T-cell (primary cell): ENCODE results near the gene LHPP. TPM values are rescaled to one million over a fixed set of nuclear protein-coding genes. Genes with fewer than 3 reads are reported as not detected.

Source experiments
- ATAC-seq, 4 experiments: fragments of 200-7000 bp in 3 of 4; fragments of 150-1000 bp in 1 of 4; cut with Tn5 transposase; replicated peaks in 1 of 4; 1 replicate in 3 of 4; 2 replicates in 1 of 4; pipeline ENCODE4 v1.10.0; 2021; ENCODE audit warnings: moderate library complexity in 3 of 4, mild to moderate bottlenecking in 2 of 4, moderate number of reproducible peaks in 1 of 4
- CTCF ChIA-PET, 2 donors: fragments of 300-600 bp; sonication (Branson Sonifier 250); formaldehyde crosslinking; loops; one replicate each; lab custom pipeline; 2022; ENCODE audit warnings: antibody characterized with exemption in 2 of 2; lab: Charles Lee
- POLR2A ChIA-PET, 2 donors: fragments of 300-600 bp; sonication (Branson Sonifier 250); formaldehyde crosslinking; loops; one replicate each; lab custom pipeline; 2022; ENCODE audit warnings: antibody characterized with exemption in 2 of 2; lab: Charles Lee
- DNase-seq, 35 experiments: peaks; one replicate each; pipeline versions ENCODE4 v3.0.0 to v3.0.0-alpha.2; 2013 to 2023
- H3K27ac ChIP-seq: one replicate; pipeline ENCODE4 v1.5.1; 2013; ENCODE audit warnings: low read length
- H3K27me3 ChIP-seq, 2 experiments: replicated peaks in 1 of 2; 1 replicate in 1 of 2; 2 replicates in 1 of 2; pipeline versions ENCODE4 v1.6.1 to v1.7.0; 2013; ENCODE audit warnings: low read length in 1 of 2, mixed read lengths in 1 of 2; ENCODE audit not compliant: control insufficient read depth in 2 of 2, insufficient read depth in 2 of 2; ENCODE audit errors: extremely low read depth in 1 of 2
- H3K36me3 ChIP-seq, 2 donors: 1 replicate in 1 of 2; 2 replicates in 1 of 2; pipeline versions ENCODE4 v1.6.1 to v1.7.0; 2013; ENCODE audit warnings: low read length in 1 of 2; ENCODE audit not compliant: control insufficient read depth in 2 of 2, insufficient read depth in 1 of 2; ENCODE audit errors: extremely low read depth in 1 of 2
- H3K4me1 ChIP-seq, 2 experiments: 1 replicate in 1 of 2; 2 replicates in 1 of 2; pipeline versions ENCODE4 v1.6.1 to v1.7.0; 2013; ENCODE audit warnings: low read length in 2 of 2, mixed read lengths in 1 of 2; ENCODE audit not compliant: insufficient read depth in 2 of 2, control insufficient read depth in 1 of 2; ENCODE audit errors: extremely low read depth in 1 of 2
- H3K4me3 ChIP-seq, 2 donors: 1 replicate in 1 of 2; 2 replicates in 1 of 2; pipeline versions ENCODE4 v1.5.1 to v1.7.0; 2013; ENCODE audit warnings: mild to moderate bottlenecking in 2 of 2, low read length in 1 of 2, moderate library complexity in 1 of 2; ENCODE audit not compliant: control insufficient read depth in 1 of 2; ENCODE audit errors: extremely low read depth in 1 of 2
- H3K9me3 ChIP-seq: 2 replicates; pipeline ENCODE4 v1.7.0; 2013
- H3K27ac Mint-ChIP-seq, 2 donors: one replicate each; pipeline ENCODE4 v1.8.0; 2020 to 2021; ENCODE audit warnings: mild to moderate bottlenecking in 2 of 2, mixed read lengths in 2 of 2
- H3K27me3 Mint-ChIP-seq, 2 donors: one replicate each; pipeline ENCODE4 v1.8.0; 2021 to 2022; ENCODE audit warnings: mixed read lengths in 2 of 2
- H3K36me3 Mint-ChIP-seq: one replicate; pipeline ENCODE4 v1.8.0; 2021; ENCODE audit warnings: mixed read lengths
- H3K4me1 Mint-ChIP-seq, 3 donors: one replicate each; pipeline ENCODE4 v1.8.0; 2020 to 2022; ENCODE audit warnings: mixed read lengths in 3 of 3, mild to moderate bottlenecking in 1 of 3
- H3K4me3 Mint-ChIP-seq, 3 donors: one replicate each; pipeline ENCODE4 v1.8.0; 2020 to 2022; ENCODE audit warnings: mild to moderate bottlenecking in 3 of 3, mixed read lengths in 3 of 3, moderate library complexity in 3 of 3
- H3K9me3 Mint-ChIP-seq, 3 donors: one replicate each; pipeline ENCODE4 v1.8.0; 2020 to 2022; ENCODE audit warnings: mixed read lengths in 3 of 3
- WGBS: methylation state at CpG from one replicate; pipeline ENCODE4 v1.1.5; 2013; ENCODE audit warnings: missing lambda C conversion rate; ENCODE audit not compliant: insufficient coverage; 5-methylcytosine and 5-hydroxymethylcytosine counted together
- total RNA-seq, 35 experiments: library from RNA in 6 of 35; stranded (reverse) in 6 of 35; fragments of 120-200 nt in 1 of 35; gene quantifications; one replicate each; pipeline versions ENCODE4 v1.2.1 to v1.2.4 and lab custom pipeline; 2013 to 2026

The LHPP gene
- total RNA-seq, 5 donors from 2014 or later (not counting 1 experiment from before 2014, with no cell fraction given), result 13.2 to 27.4 (median 22.3) TPM

DNA sequence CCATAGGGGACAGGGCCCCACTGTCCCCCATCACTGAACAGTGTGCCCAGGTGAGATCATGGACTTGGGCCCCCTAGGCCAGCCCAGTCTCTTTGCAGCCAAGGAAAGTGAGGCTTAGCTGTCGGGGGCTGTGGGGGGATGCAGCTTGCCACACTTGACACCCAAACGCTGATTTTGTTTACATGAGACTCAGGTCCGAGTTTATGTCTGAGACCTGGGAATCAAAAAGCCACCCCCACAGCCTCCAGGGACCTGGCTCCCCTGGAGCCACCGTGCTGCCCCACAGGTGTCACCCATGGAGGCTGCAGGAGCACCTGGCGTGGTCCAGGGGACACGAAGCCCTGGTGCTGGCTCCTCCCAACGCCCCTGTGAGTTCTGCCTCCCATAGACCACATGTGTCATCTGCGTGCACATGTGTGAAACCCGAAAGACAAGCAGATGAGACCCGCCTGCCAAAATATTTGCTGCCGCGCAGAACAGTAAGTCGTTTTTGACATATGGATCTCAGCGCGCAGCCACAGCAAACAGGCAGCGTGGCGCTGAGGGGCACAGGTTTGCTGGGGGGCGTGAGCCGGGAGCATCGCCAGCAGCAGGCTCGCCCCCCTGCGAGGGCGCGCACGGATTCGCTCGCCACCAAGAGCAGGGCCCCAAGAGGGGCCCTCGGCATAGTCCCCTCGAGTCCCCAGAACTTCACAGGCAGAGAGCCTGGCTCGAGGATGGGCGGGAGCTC is 112.3 kb downstream of the LHPP start:
- H3K27ac ChIP-seq, result no peak overlapping the region
- no peak for DNase-seq
- no peaks in the 10 kb centered on the region for H3K4me1 Mint-ChIP-seq
- no peaks in the 10 kb centered on the region for H3K36me3 ChIP-seq
- WGBS, result 78% methylated on average over 30 of the region's 31 CpGs
- H3K4me3 Mint-ChIP-seq, result no peak overlapping the region
- no peaks in the 10 kb centered on the region for H3K9me3 ChIP-seq
- no peaks in the 10 kb centered on the region for H3K27me3 ChIP-seq
- ChIA-PET POLR2A (interaction anchor here in 1 of 2 donors (0.5 kb wide), 1 partner anchor 230 kb away, joined by 3 read pairs; no protein-coding TSS in a partner anchor), CTCF (no interaction called here)
- ATAC-seq, result no peak
- no peaks in the 10 kb centered on the region for H3K4me1 ChIP-seq
- no peak overlapping the region for H3K27ac Mint-ChIP-seq
- no peaks in the 10 kb centered on the region for H3K27me3 Mint-ChIP-seq
- no peak overlapping the region for H3K4me3 ChIP-seq
- H3K36me3 Mint-ChIP-seq, result peaks cover 4% of the 10 kb centered on the region
- H3K9me3 Mint-ChIP-seq, result no peaks in the 10 kb centered on the region

DNA sequence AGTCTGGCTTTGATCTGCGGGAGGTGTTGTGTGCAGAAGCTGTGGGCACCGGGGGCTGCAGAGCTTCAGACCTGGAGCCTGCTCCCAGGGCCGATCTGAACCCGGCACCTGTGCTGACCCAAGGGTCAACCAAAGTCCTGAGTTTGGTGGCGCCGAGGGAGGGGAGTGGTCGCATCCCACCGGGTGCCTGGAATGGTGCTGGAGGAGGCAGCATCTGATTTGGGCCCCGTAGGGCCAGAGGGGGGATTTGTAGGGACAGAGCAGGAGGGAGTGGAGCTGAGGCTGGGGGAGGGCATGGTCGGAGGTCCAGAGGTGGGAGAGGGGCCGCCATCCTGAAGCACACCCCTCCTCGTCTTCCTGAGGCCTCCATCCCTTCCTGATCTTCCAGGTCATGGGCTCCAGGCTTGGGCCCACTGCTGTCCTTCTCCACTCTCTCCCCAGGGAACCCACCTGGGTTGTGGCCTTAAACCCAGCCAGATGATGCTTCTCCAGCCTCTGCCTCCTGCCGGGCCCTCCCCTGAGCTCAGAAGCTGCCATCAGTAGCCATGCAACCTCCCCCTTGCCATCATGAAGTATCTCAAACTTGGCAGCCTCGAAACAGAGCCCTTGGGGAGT is 112.9 kb downstream of the LHPP start:
- Histone ChIP-seq H3K9me3 (no peaks in the 10 kb centered on the region), H3K36me3 (no peaks in the 10 kb centered on the region), H3K4me1 (no peaks in the 10 kb centered on the region), H3K4me3 (no peak overlapping the region), H3K27ac (no peak overlapping the region), H3K27me3 (no peaks in the 10 kb centered on the region)
- peak overlapping the region in 1 of 2 donors; percentile 28 for H3K27ac Mint-ChIP-seq
- 93% methylated on average over 9 of the region's 14 CpGs for WGBS
- DNase-seq, result no peak
- no peaks in the 10 kb centered on the region for H3K9me3 Mint-ChIP-seq
- no peaks in the 10 kb centered on the region for H3K4me1 Mint-ChIP-seq
- H3K27me3 Mint-ChIP-seq, result no peaks in the 10 kb centered on the region
- H3K4me3 Mint-ChIP-seq, result no peak overlapping the region
- no peak for ATAC-seq
- ChIA-PET CTCF (no interaction called here), POLR2A (no interaction called here)
- H3K36me3 Mint-ChIP-seq, result peaks cover 5% of the 10 kb centered on the region

DNA sequence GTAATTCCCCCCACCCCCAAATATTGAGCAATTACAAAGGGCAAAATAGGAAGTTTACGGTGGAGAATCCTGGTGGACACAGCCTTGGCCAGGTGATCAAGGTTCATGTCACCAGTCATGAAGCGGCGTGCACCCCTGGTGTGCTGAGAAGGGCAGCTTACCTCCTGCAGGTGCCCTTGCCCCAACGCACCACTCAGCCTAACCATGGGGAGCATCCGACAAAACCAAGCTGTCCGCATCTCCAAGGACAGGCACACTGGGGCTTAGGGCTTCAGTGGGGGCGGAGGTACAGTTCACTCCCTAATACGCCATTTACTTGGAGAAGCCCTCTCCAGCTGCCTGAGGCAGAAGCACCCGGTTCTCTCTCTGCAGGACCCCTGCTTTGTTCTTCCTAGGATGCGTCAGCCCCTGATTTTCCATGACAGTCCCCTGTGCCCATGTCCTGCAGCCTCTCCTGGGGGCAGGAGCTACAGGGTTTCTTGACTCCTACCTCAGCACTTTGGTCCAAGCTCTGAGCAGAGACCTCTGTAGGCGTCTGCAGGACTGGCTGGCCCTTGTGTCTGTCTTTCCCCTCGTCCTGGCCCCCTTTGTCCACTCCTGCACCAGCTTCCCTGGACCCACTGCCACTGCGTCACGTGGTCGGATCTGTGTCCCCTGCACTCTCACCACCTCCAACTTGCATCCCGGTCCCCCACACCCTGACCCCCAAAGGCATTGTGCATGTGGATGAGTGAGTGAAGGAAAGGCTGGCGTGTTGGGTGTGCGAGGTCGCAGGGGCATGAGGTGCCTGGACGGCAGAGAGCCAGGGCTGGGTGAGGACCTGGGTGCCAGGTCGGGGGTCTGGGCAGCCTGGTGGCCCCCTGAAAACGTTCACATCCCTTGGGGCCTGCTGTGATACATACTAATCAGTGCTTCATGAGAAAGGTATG is 113.7 kb downstream of the LHPP start:
- ChIA-PET CTCF (no interaction called here), POLR2A (no interaction called here)
- Histone ChIP-seq H3K27me3 (no peaks in the 10 kb centered on the region), H3K4me3 (no peak overlapping the region), H3K4me1 (no peaks in the 10 kb centered on the region), H3K27ac (no peak overlapping the region), H3K36me3 (no peaks in the 10 kb centered on the region), H3K9me3 (no peaks in the 10 kb centered on the region)
- Mint-ChIP-seq H3K27ac (no peak overlapping the region), H3K9me3 (peaks cover 0 to 6% (median 5%) of the 10 kb centered on the region in 3 donors), H3K4me1 (no peaks in the 10 kb centered on the region), H3K27me3 (no peaks in the 10 kb centered on the region), H3K36me3 (peaks cover 13% of the 10 kb centered on the region), H3K4me3 (no peak overlapping the region)
- WGBS, result 89% methylated on average over 15 of the region's 22 CpGs
- ATAC-seq (no peak), DNase-seq (no peak)

GRCh38 chr10:124576526-124577420 is 115.2 kb downstream of the LHPP start:
- CTCF ChIA-PET, result no interaction called here
- ATAC-seq, result no peak
- no peaks in the 10 kb centered on the region for H3K27me3 ChIP-seq

DNA sequence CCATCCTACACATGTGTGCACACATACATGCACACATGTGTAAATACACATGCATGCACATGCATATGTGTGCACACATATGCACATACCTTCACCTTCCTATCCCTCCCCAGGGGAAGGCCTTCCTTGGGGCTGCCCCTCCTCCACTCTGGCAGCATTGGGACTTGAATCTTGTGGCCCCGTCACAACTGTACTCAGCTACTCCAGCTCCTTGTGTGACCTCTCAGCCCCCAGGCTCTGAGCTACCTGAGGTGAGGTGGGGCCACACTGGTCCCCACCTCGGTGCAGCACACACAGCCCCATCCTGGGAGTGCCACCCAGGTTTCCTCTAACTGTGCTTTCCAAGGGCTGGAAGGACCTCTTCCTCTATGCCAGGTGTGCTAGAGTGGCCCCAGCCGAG is 116.0 kb downstream of the LHPP start:
- no peak for DNase-seq
- no peaks in the 10 kb centered on the region for H3K4me1 Mint-ChIP-seq
- no peak overlapping the region for H3K27ac Mint-ChIP-seq
- no peak for ATAC-seq
- H3K4me1 ChIP-seq, result no peaks in the 10 kb centered on the region
- ChIA-PET POLR2A (no interaction called here), CTCF (no interaction called here)
- no peaks in the 10 kb centered on the region for H3K27me3 ChIP-seq
- H3K27me3 Mint-ChIP-seq, result no peaks in the 10 kb centered on the region
- no peak overlapping the region for H3K4me3 ChIP-seq
- no peaks in the 10 kb centered on the region for H3K9me3 ChIP-seq
- no peak overlapping the region for H3K27ac ChIP-seq
- H3K36me3 Mint-ChIP-seq, result peaks cover 19% of the 10 kb centered on the region
- H3K36me3 ChIP-seq, result no peaks in the 10 kb centered on the region
- WGBS, result 88% methylated on average over 1 of the region's 3 CpGs
- peaks cover 0 to 12% (median 5%) of the 10 kb centered on the region in 3 donors for H3K9me3 Mint-ChIP-seq
- H3K4me3 Mint-ChIP-seq, result no peak overlapping the region

More at GRCh38 chr10:124576526-124577420, 115.2 kb downstream of the LHPP start:
- H3K9me3 ChIP-seq, result no peaks in the 10 kb centered on the region
- Mint-ChIP-seq H3K4me3 (no peak overlapping the region), H3K4me1 (no peaks in the 10 kb centered on the region), H3K27ac (no peak overlapping the region), H3K27me3 (no peaks in the 10 kb centered on the region), H3K9me3 (peaks cover 0 to 12% (median 5%) of the 10 kb centered on the region in 3 donors), H3K36me3 (peaks cover 19% of the 10 kb centered on the region)
- no peak overlapping the region for H3K27ac ChIP-seq
- 67% methylated on average over 13 of the region's 20 CpGs for WGBS
- no peaks in the 10 kb centered on the region for H3K4me1 ChIP-seq
- POLR2A ChIA-PET, result no interaction called here
- H3K36me3 ChIP-seq, result no peaks in the 10 kb centered on the region
- no peak for DNase-seq
- no peak overlapping the region for H3K4me3 ChIP-seq
